Measurements from ENCODE around the gene NHLH1.

Gene NHLH1

GRCh38 chr1:160413716-160414115, 46.8 kb downstream of the NHLH1 start:
- no peak for DNase-seq

- DNase-seq, result no peak
Observed at GRCh38 chr1:160414881-160415280, 48.0 kb downstream of the NHLH1 start.

- DNase-seq, result no peak
Observed at GRCh38 chr1:160415696-160416290, 48.9 kb downstream of the NHLH1 start.

- no peak for DNase-seq
Observed at GRCh38 chr1:160416369-160416768, 49.5 kb downstream of the NHLH1 start.

- no peak for DNase-seq
Observed at GRCh38 chr1:160418483-160418882, 51.6 kb downstream of the NHLH1 start.

- no peak for DNase-seq
Observed at GRCh38 chr1:160419150-160419837, 52.4 kb downstream of the NHLH1 start.

- DNase-seq, result no peak
Observed at GRCh38 chr1:160419838-160420169, 52.9 kb downstream of the NHLH1 start.

- DNase-seq, result no peak
Observed at GRCh38 chr1:160420881-160421842, 54.3 kb downstream of the NHLH1 start.

- no peak for DNase-seq
Observed at GRCh38 chr1:160421881-160422280, 55.0 kb downstream of the NHLH1 start.

Measured in CD4-positive, alpha-beta T cell treated with Interferon alpha-2 for 1 hour (primary cell).